Adrenal gland (tissue), 5 donors: Measurements from ENCODE around the gene CNTN5.

Experiments
- POLR2A ChIP-seq, 2 donors: fragments of 450-650 bp; IDR thresholded peaks; one replicate each; pipeline ENCODE4 v1.6.1; 2017; ENCODE audit warnings: antibody characterized with exemption in 2 of 2, mild to moderate bottlenecking in 2 of 2, moderate library complexity in 1 of 2
- TF ChIP-seq, protein P1 (sequence below), 6 experiments: fragments of 450-650 bp in 4 of 6; fragments of 200-600 bp in 2 of 6; sonication (generic) in 1 of 6; IDR thresholded peaks; 1 replicate in 5 of 6; 2 replicates in 1 of 6; pipeline versions ENCODE4 v1.5.1 to v1.8.0; 2016 to 2021; ENCODE audit warnings: antibody characterized with exemption in 6 of 6, mild to moderate bottlenecking in 2 of 6, moderate library complexity in 1 of 6
- donor health status: DM: no; HTN: no; CAD: no.

DNA sequence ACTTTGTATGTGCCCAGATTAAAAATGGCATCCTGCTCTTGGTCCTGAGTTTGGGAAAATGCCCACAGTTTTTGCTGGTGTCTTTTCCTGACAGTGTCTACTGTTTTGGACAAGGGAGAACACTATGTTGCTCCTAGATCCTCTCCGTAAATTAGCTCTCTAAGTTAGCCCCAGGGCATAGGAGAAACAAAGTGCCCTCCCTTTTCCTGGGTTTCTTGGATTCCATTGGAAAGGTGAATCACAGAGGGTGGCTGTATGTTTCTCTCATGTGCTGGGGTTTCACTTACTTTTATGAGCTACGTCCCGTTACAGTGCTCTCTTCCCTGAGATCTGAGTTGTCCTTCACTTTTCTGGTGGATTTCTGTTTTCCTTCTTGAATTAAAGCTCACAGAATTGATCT lies 782.8 kb downstream of the CNTN5 start:
- TF ChIP-seq POLR2A (IDR thresholded peaks at IDR 0.05) = no peak
- TF ChIP-seq, protein P1, sequence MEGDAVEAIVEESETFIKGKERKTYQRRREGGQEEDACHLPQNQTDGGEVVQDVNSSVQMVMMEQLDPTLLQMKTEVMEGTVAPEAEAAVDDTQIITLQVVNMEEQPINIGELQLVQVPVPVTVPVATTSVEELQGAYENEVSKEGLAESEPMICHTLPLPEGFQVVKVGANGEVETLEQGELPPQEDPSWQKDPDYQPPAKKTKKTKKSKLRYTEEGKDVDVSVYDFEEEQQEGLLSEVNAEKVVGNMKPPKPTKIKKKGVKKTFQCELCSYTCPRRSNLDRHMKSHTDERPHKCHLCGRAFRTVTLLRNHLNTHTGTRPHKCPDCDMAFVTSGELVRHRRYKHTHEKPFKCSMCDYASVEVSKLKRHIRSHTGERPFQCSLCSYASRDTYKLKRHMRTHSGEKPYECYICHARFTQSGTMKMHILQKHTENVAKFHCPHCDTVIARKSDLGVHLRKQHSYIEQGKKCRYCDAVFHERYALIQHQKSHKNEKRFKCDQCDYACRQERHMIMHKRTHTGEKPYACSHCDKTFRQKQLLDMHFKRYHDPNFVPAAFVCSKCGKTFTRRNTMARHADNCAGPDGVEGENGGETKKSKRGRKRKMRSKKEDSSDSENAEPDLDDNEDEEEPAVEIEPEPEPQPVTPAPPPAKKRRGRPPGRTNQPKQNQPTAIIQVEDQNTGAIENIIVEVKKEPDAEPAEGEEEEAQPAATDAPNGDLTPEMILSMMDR (IDR thresholded peaks at IDR 0.05) = no peak
